Right lobe of liver (tissue), 4 donors: Measurements from ENCODE around the gene CTBS.

Source experiments
- CTCF ChIP-seq, 4 donors: fragments of 200-600 bp in 3 of 4; fragments of 450-650 bp in 1 of 4; IDR thresholded peaks; one replicate each; pipeline versions ENCODE4 v1.5.1 to v1.8.0; 2016 to 2022; ENCODE audit warnings: antibody characterized with exemption in 4 of 4, mild to moderate bottlenecking in 2 of 4
- POLR2A ChIP-seq: fragments of 450-650 bp; IDR thresholded peaks from one replicate; pipeline ENCODE4 v1.6.1; 2017; ENCODE audit warnings: antibody characterized with exemption, mild to moderate bottlenecking
- donor health status: DM: no; HTN: no; CAD: no.
- donor health status: DM: no; HTN: no; CAD: no.
- donor health status: DM: no; HTN: yes; CAD: no.

- TF ChIP-seq CTCF (IDR thresholded peaks at IDR 0.05) (peak; percentile 11 to 31 (median 24)), POLR2A (no peak)
These were observed 32.6 kb downstream of the CTBS start for GRCh38 chr1:84541679-84542078.
